GM12878 (cell line): Measurements from ENCODE around the gene ARHGAP26. TPM values are rescaled to one million over a fixed set of nuclear protein-coding genes. Genes with fewer than 3 reads are reported as not detected.

Experiments used
- ATAC-seq: fragments of 200-7000 bp; cut with Tn5 transposase; 3 replicates; pipeline ENCODE4 v1.9.1; 2020; ENCODE audit warnings: mild to moderate bottlenecking, moderate library complexity
- BruUV-seq: library from RNA; stranded (reverse); fragments of 400-500 nt; replicated peaks from 2 replicates; lab custom pipeline; 2021; lab: Mats Ljungman, UMichigan
- CTCF ChIA-PET: fragments of 300-600 bp; sonication (Branson Sonifier 250); formaldehyde crosslinking; extraction: SDS; loops from one replicate; lab custom pipeline; 2021; ENCODE audit warnings: inconsistent platforms; lab: Yijun Ruan, JAX
- POLR2A ChIA-PET: fragments of 350-600 bp; formaldehyde crosslinking; extraction: SDS; loops from one replicate; lab custom pipeline; 2021; ENCODE audit warnings: inconsistent platforms; lab: Charles Lee
- RAD21 ChIA-PET: fragments of 300-600 bp; sonication (Branson Sonifier 250); formaldehyde crosslinking; loops from one replicate; lab custom pipeline; 2023; ENCODE audit warnings: antibody characterized with exemption; ENCODE audit not compliant: unreplicated experiment; lab: Charles Lee
- SMC1A ChIA-PET: fragments of 300-600 bp; sonication (Branson Sonifier 250); formaldehyde crosslinking; loops from one replicate; lab custom pipeline; 2023; ENCODE audit not compliant: unreplicated experiment, uncharacterized antibody; lab: Charles Lee
- DNase-seq: peaks from one replicate; pipeline ENCODE4 v3.0.0-alpha.2; 2011; ENCODE audit warnings: low read depth, low spot score
- FAIRE-seq: peaks from 3 replicates; lab custom pipeline; 2011; peaks lifted over from hg19 to GRCh38; lab: Jason Lieb, UNC
- H2AFZ ChIP-seq: 2 replicates; pipeline ENCODE4 v1.6.0; 2011; ENCODE audit warnings: low read depth, low read length, control low read depth; ENCODE audit not compliant: control insufficient read depth
- H3K27ac ChIP-seq: 2 replicates; pipeline ENCODE4 v1.5.1; 2011; ENCODE audit warnings: control low read depth; ENCODE audit not compliant: control insufficient read depth, insufficient read depth
- H3K27me3 ChIP-seq, 2 experiments: replicated peaks in 1 of 2; 2 replicates each; pipeline versions ENCODE4 v1.6.0 to v1.6.1; 2011; ENCODE audit warnings: low read length in 1 of 2; ENCODE audit not compliant: control insufficient read depth in 2 of 2, insufficient read depth in 2 of 2
- H3K36me3 ChIP-seq, 2 experiments: 2 replicates each; pipeline ENCODE4 v1.5.1; 2011; ENCODE audit warnings: low read length in 1 of 2; ENCODE audit not compliant: control insufficient read depth in 2 of 2, insufficient read depth in 2 of 2
- H3K4me1 ChIP-seq: 2 replicates; pipeline ENCODE4 v1.6.1; 2011; ENCODE audit warnings: mild to moderate bottlenecking, low read length, moderate library complexity, mixed read lengths; ENCODE audit not compliant: control insufficient read depth, insufficient read depth
- H3K4me2 ChIP-seq: 2 replicates; pipeline ENCODE4 v1.6.0; 2011; ENCODE audit warnings: control low read depth; ENCODE audit not compliant: control insufficient read depth, insufficient read depth
- H3K4me3 ChIP-seq: fragments of 200-600 bp; sonication (generic); 2 replicates; pipeline ENCODE4 v1.5.1; 2016
- H3K79me2 ChIP-seq: 2 replicates; pipeline ENCODE4 v1.6.0; 2011; ENCODE audit warnings: low read length; ENCODE audit not compliant: control insufficient read depth, insufficient read depth
- H3K9ac ChIP-seq: 2 replicates; pipeline ENCODE4 v1.8.0; 2011; ENCODE audit warnings: low read length, control low read depth, mixed read lengths; ENCODE audit not compliant: control insufficient read depth, insufficient read depth
- H3K9me3 ChIP-seq: replicated peaks from 3 replicates; pipeline ENCODE4 v1.5.1; 2011; ENCODE audit warnings: mild to moderate bottlenecking, low read length; ENCODE audit not compliant: control insufficient read depth, insufficient read depth
- H4K20me1 ChIP-seq: 2 replicates; pipeline ENCODE4 v1.6.0; 2011; ENCODE audit not compliant: control insufficient read depth, insufficient read depth
- CHD4 ChIP-seq: fragments of 200-600 bp; sonication (generic); IDR thresholded peaks from 2 replicates; pipeline ENCODE4 v1.6.1; 2016; ENCODE audit warnings: mild to moderate bottlenecking
- IRF5 ChIP-seq: fragments of 450-650 bp; IDR thresholded peaks from 2 replicates; pipeline ENCODE4 v1.6.1; 2017; ENCODE audit warnings: borderline replicate concordance
- NR2C1 ChIP-seq: fragments of 450-650 bp; IDR thresholded peaks from 2 replicates; pipeline ENCODE4 v1.6.1; 2017; ENCODE audit warnings: antibody characterized with exemption, mild to moderate bottlenecking, moderate library complexity
- NR2F1 ChIP-seq: fragments of 450-650 bp; conservative IDR thresholded peaks from 2 replicates; pipeline ENCODE4 v1.6.1; 2017; ENCODE audit warnings: mild to moderate bottlenecking
- SMARCA5 ChIP-seq: fragments of 450-650 bp; IDR thresholded peaks from 2 replicates; pipeline ENCODE4 v1.6.1; 2017; ENCODE audit warnings: mild to moderate bottlenecking
- TBL1XR1 ChIP-seq: IDR thresholded peaks from 2 replicates; pipeline ENCODE4 v1.6.1; 2012; ENCODE audit warnings: low read depth, low read length, improper control_type of control experiment
- TCF3 ChIP-seq: IDR thresholded peaks from 2 replicates; pipeline ENCODE4 v1.6.1; 2012; ENCODE audit warnings: low read depth, mild to moderate bottlenecking, low read length, borderline replicate concordance; ENCODE audit not compliant: insufficient read depth
- WGBS: methylation state at CpG from one replicate; pipeline ENCODE4 v1.1.6; 2016; ENCODE audit warnings: low lambda C conversion rate; ENCODE audit not compliant: insufficient replicate concordance, insufficient coverage; ENCODE audit errors: missing lambda C conversion rate; 5-methylcytosine and 5-hydroxymethylcytosine counted together
- in situ Hi-C: fragments of 300-500 bp; cut with MboI; formaldehyde crosslinking; loops from 9 replicates; pipeline ENCODE4 v1.14.3; 2018; ENCODE audit warnings: mixed read lengths
- intact Hi-C: fragments of 100-400 bp; cut with micrococcal nuclease; formaldehyde crosslinking; loops from one replicate; pipeline ENCODE4 v1.14.2; 2022; ENCODE audit not compliant: unreplicated experiment
- polyA plus RNA-seq, 11 experiments: library from polyadenylated mRNA; depleted of rRNA in 4 of 11; unstranded in 6 of 11; stranded (reverse) in 5 of 11; fragments of >200 nt; fragmentation: Nextera tagmentation in 4 of 11; fragmentation: Illumina TruSeq in 1 of 11; extraction: Ambion mirVana in 4 of 11; extraction: Trizol in 1 of 11; gene quantifications; 1 replicate in 1 of 11; 2 replicates in 10 of 11; pipeline versions ENCODE4 v1.2.1 to v1.2.3, GENCODE V29; 2011 to 2016; ENCODE audit warnings: inconsistent platforms in 2 of 11, missing spikeins in 2 of 11, low read depth in 1 of 11
- total RNA-seq, 4 experiments: library from RNA; depleted of rRNA in 3 of 4; stranded (reverse); fragments of >200 nt in 3 of 4; fragmentation: Illumina TruSeq in 1 of 4; extraction: Trizol in 1 of 4; gene quantifications; 2 replicates each; pipeline versions ENCODE4 v1.2.1 to v1.2.3, GENCODE V29; 2013 to 2021

Gene ARHGAP26
- total and polyA plus RNA-seq, 10 of the 15 experiments (the other 5 are each of a cell fraction or from before 2014, with no cell fraction given): 9.4 to 41.5 (median 19.3) TPM

DNA sequence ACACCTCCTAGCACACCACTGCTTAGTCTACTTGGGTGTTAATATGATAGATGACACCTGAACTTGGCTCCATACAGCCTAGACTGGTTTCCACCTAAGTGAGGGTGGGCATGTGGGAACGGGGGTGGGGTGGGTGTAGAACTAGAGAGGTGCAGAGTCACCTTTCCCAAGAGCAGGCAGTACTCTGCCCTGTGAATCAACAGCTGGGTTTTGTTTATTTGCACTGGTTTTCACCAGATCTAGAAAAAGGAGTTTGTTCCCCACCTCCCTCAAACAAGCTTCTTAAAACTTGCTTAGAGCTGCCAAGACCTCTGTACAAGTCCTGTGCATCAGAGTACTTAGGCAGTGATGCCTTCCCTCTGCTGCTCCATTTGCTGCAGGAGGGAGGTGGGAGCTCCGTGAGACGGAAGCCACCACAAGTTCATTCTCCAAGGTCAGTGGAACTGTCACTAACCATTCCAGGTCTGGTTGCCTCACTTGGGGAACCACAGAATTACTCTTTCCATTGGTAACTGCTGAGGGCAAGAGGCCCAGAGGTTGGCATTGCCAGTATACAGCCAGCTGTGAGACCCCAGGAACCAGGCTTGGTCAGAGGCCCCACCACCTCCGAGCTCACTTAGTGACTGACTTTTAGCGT lies 469.8 kb downstream of the ARHGAP26 start:
- POLR2A ChIA-PET: interaction anchor here (0.8 to 2.5 kb wide), 4 partner anchors 8 to 23 kb away, joined by 3 to 6 read pairs (median 4); no protein-coding TSS in a partner anchor
- Histone ChIP-seq H3K9ac (no peak overlapping the region), H3K36me3 (no peaks in the 10 kb centered on the region), H3K4me3 (no peak overlapping the region), H3K27ac (no peak overlapping the region), H2AFZ (no peak overlapping the region), H3K27me3 (no peaks in the 10 kb centered on the region), H4K20me1 (no peaks in the 10 kb centered on the region), H3K9me3 (peaks cover 5% of the 10 kb centered on the region; the same call in 2 of the 3 replicates), H3K79me2 (no peaks in the 10 kb centered on the region), H3K4me2 (no peak overlapping the region), H3K4me1 (no peaks in the 10 kb centered on the region)
- no TSS peak for BruUV-seq
- RAD21 ChIA-PET: no interaction called here
- no peak for ATAC-seq
- no peak for FAIRE-seq
- no peak for DNase-seq
- intact Hi-C loops (loop anchor here (10.0 kb wide), 1 partner anchor 725 kb away; no protein-coding TSS in a partner anchor), in situ Hi-C loops (no loop called here)
- SMC1A ChIA-PET: interaction anchor here (0.5 to 2.5 kb wide), 13 partner anchors 9 to 195 kb away, joined by 3 to 26 read pairs (median 3); no protein-coding TSS in a partner anchor
- TF ChIP-seq NR2F1 (no peak), SMARCA5 (no peak), NR2C1 (no peak), TCF3 (no peak), IRF5 (no peak), TBL1XR1 (no peak), CHD4 (no peak)
- CTCF ChIA-PET: interaction anchor here (0.6 to 2.5 kb wide), 6 partner anchors 9 to 54 kb away, joined by 3 to 14 read pairs (median 3); no protein-coding TSS in a partner anchor
- WGBS: 100% methylated on average over 4 of the region's 5 CpGs
